HG03378 (cell line): ENCODE results near the gene MTMR12.
A peak's percentile ranks its signal among the peaks of the same experiment; 100 is the strongest.
"Not testable (repeated sequence)": the region's sequence is repeated elsewhere in the genome, so short reads cannot be mapped to it uniquely, and the experiment has no call there.

ENCODE experiments used
- ATAC-seq: cut with Tn5 transposase; IDR thresholded peaks from one replicate; pipeline ENCODE4 v1.9.1; 2021; ENCODE audit warnings: mild to moderate bottlenecking, moderate library complexity; ENCODE audit not compliant: unreplicated experiment

MTMR12 gene

GRCh38 chr5:32326216-32326772, 13.6 kb upstream of the MTMR12 start:
- ATAC-seq, result no peak

GRCh38 chr5:32325616-32326015, 12.9 kb upstream of the MTMR12 start:
- ATAC-seq, result no peak

- peak; percentile 59 for ATAC-seq
Measured at GRCh38 chr5:32325062-32325461, 12.3 kb upstream of the MTMR12 start.

GRCh38 chr5:32323741-32324140, 11.0 kb upstream of the MTMR12 start:
- no peak for ATAC-seq

- ATAC-seq, result no peak
Measured at GRCh38 chr5:32322882-32323281, 10.1 kb upstream of the MTMR12 start.

- not testable (repeated sequence) for ATAC-seq
Measured at GRCh38 chr5:32321787-32322186, 9.0 kb upstream of the MTMR12 start.

- no peak for ATAC-seq
Measured at GRCh38 chr5:32320576-32320975, 7.8 kb upstream of the MTMR12 start.

GRCh38 chr5:32319926-32320543, 7.3 kb upstream of the MTMR12 start:
- ATAC-seq, result no peak

GRCh38 chr5:32319392-32319791, 6.7 kb upstream of the MTMR12 start:
- no peak for ATAC-seq

- no peak for ATAC-seq
Measured at GRCh38 chr5:32317041-32317440, 4.3 kb upstream of the MTMR12 start.

- ATAC-seq, result no peak
Measured at GRCh38 chr5:32315221-32316014, 2.7 kb upstream of the MTMR12 start.

GRCh38 chr5:32314658-32315057, 1.9 kb upstream of the MTMR12 start:
- no peak for ATAC-seq

GRCh38 chr5:32314152-32314488, 1.4 kb upstream of the MTMR12 start:
- not testable (repeated sequence) for ATAC-seq

- peak; percentile 15 for ATAC-seq
Measured at GRCh38 chr5:32312197-32312594, 543 bp downstream of the MTMR12 start.

- no peak for ATAC-seq
Measured at GRCh38 chr5:32311404-32312196, 1.1 kb downstream of the MTMR12 start.

- no peak for ATAC-seq
Measured at GRCh38 chr5:32309761-32310160, 3.0 kb downstream of the MTMR12 start.

GRCh38 chr5:32308946-32309345, 3.8 kb downstream of the MTMR12 start:
- ATAC-seq, result no peak

GRCh38 chr5:32307769-32308194, 5.0 kb downstream of the MTMR12 start:
- ATAC-seq, result no peak

- ATAC-seq, result no peak
Measured at GRCh38 chr5:32304622-32305021, 8.1 kb downstream of the MTMR12 start.

GRCh38 chr5:32303755-32304120, 9.0 kb downstream of the MTMR12 start:
- no peak for ATAC-seq
